PFSK-1 (cell line): ENCODE measurements around the gene RBM17.

Source experiments
- FOXP2 ChIP-seq: optimal IDR thresholded peaks from 2 replicates; pipeline ENCODE3; 2011; ENCODE audit warnings: borderline replicate concordance, control low read depth, inconsistent platforms; ENCODE audit not compliant: insufficient read depth; ENCODE audit errors: extremely low read length, extremely low read depth
- POLR2AphosphoS5 ChIP-seq: IDR thresholded peaks from 2 replicates; pipeline ENCODE4 v1.6.1; 2012; ENCODE audit warnings: low read depth, mild to moderate bottlenecking, control low read depth, low read length, moderate library complexity
- SIN3A ChIP-seq: IDR thresholded peaks from 2 replicates; pipeline ENCODE4 v1.6.1; 2012; ENCODE audit warnings: mild to moderate bottlenecking, low read length, moderate library complexity, borderline replicate concordance; ENCODE audit not compliant: insufficient read depth
- TAF1 ChIP-seq: IDR thresholded peaks from 2 replicates; pipeline ENCODE4 v1.6.1; 2012; ENCODE audit warnings: low read length, control low read depth, borderline replicate concordance; ENCODE audit not compliant: insufficient read depth
- TF ChIP-seq, protein P1 (sequence below), 2 experiments: IDR thresholded peaks; 2 replicates each; pipeline versions ENCODE4 v1.6.1 to v1.8.0; 2011 to 2012; ENCODE audit warnings: low read depth in 2 of 2, low read length in 2 of 2, control low read depth in 1 of 2, inconsistent platforms in 1 of 2, mild to moderate bottlenecking in 1 of 2, moderate library complexity in 1 of 2; ENCODE audit not compliant: insufficient read depth in 1 of 2

Gene RBM17

DNA sequence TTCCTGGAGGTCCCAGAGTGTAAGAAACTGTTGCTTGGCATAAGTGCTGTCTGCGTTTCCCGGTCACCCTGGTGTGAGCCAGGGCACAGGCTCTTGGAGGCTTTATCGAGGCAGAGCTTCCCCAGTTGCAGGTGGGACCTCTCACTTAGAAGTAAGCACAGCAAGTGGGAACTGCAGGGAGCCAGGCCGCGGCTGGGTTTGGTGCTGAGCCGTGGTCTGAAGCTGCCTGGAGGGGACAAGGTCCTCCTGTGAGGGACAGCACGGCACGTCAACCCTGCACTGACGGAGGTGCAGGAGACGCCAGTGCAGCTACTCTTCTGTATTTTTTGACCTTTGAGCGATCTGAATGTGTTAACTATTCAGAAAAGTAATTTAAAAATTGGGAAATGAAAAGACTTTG lies 58.1 kb downstream of the RBM17 start:
- TF ChIP-seq, protein P1, sequence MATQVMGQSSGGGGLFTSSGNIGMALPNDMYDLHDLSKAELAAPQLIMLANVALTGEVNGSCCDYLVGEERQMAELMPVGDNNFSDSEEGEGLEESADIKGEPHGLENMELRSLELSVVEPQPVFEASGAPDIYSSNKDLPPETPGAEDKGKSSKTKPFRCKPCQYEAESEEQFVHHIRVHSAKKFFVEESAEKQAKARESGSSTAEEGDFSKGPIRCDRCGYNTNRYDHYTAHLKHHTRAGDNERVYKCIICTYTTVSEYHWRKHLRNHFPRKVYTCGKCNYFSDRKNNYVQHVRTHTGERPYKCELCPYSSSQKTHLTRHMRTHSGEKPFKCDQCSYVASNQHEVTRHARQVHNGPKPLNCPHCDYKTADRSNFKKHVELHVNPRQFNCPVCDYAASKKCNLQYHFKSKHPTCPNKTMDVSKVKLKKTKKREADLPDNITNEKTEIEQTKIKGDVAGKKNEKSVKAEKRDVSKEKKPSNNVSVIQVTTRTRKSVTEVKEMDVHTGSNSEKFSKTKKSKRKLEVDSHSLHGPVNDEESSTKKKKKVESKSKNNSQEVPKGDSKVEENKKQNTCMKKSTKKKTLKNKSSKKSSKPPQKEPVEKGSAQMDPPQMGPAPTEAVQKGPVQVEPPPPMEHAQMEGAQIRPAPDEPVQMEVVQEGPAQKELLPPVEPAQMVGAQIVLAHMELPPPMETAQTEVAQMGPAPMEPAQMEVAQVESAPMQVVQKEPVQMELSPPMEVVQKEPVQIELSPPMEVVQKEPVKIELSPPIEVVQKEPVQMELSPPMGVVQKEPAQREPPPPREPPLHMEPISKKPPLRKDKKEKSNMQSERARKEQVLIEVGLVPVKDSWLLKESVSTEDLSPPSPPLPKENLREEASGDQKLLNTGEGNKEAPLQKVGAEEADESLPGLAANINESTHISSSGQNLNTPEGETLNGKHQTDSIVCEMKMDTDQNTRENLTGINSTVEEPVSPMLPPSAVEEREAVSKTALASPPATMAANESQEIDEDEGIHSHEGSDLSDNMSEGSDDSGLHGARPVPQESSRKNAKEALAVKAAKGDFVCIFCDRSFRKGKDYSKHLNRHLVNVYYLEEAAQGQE (IDR thresholded peaks at IDR 0.05; ENCODE audit: insufficient read depth in 1 of 2, low read depth in 2 of 2, low read length in 2 of 2), result no peak
- TF ChIP-seq POLR2AphosphoS5 (no peak), SIN3A (no peak), FOXP2 (no peak)

DNA sequence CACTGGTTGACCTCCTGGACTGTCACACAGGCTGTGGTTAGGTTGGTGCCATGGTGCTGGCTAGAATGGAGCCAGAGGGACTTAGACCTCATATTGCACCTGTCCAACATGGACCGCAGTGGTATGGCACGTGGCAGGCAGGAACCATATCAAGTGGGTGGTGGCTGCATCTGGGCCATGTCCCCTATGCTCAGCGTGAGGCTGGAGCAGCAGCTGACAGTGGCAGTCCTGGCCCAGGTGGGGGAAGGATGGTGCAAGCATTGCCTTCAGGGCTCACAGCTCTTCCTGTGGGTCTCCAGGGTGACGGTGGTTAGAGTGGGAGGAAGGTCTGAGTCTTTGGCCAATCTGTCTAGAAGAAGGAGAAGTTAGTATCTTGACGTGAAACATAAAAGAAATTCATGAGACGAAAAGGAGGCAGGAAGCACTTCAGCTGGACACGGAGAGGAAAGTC lies 59.4 kb downstream of the RBM17 start:
- TF ChIP-seq POLR2AphosphoS5 (no peak), SIN3A (no peak)

DNA sequence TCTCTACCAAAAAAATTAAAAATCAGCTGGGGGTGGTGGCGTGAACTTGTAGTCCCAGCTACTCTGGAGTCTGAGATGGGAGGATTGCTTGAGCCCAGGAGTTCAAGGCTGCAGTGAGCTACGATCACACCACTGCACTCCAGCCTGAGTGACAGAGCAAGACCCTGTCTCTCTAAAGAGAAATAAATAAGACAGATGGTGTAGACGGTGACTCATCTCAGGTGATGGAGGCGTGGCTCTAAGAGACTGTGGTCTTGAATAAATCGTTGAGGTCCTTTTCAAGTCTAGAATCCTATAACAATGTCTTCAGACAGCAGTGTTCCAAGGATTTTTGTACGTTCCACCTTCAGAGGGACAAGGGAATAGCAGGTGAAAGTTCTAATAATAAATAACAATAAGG lies 60.1 kb downstream of the RBM17 start:
- TF ChIP-seq POLR2AphosphoS5 (no peak), SIN3A (no peak), FOXP2 (no peak), TAF1 (no peak)
- TF ChIP-seq, protein P1 (IDR thresholded peaks at IDR 0.05; ENCODE audit: insufficient read depth in 1 of 2, low read depth in 2 of 2, low read length in 2 of 2), result no peak

DNA sequence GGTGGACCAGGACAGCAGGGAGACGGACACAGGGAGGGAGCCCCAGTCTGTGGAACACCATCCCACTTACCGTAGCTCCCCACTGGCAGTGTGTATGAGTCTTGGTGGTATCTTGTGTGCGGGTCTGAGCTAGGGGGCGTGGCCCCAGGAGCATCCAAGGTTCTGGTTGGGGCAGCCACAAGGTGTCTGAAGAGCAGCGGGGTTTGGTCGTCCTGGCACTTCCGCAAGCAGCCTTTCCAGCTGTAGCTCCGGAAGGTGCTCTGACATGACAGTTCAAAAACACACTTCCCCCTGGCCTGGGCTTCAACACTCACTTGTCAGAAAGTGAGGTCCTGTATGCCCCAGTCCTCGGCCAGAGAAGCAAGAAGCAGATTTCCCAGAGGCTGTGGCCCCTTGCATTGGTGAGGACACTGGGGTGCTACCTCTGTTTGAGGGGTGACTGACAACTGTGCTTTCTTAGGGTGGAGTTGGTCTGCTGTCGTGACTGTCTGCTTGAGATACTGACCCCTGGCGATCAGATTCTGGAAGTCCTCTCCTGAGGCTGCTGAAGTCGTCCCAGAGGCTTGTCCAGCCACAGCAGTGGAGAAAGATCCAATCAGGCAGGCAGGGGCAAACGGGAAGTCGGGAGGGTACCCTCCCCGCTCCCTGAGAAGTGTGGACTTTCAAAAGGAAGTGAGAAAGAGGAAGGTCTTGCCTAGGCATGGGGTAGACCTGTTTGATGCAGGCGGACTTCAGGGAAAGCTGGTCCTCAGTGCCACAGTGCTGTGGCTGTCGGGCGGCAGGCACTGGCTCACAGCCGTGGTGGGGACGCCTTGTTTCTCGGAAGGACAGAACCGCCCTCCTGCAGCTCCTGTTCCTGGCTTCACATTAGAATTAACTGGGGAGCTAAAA lies 62.5 kb downstream of the RBM17 start:
- peak; percentile 76; the same call in 1 of the 2 replicates for TF ChIP-seq SIN3A
- no peak for TF ChIP-seq FOXP2
- TF ChIP-seq POLR2AphosphoS5, result no peak
- TF ChIP-seq, protein P1 (IDR thresholded peaks at IDR 0.05; ENCODE audit: insufficient read depth in 1 of 2, low read depth in 2 of 2, low read length in 2 of 2), result no peak
- TF ChIP-seq TAF1, result no peak

DNA sequence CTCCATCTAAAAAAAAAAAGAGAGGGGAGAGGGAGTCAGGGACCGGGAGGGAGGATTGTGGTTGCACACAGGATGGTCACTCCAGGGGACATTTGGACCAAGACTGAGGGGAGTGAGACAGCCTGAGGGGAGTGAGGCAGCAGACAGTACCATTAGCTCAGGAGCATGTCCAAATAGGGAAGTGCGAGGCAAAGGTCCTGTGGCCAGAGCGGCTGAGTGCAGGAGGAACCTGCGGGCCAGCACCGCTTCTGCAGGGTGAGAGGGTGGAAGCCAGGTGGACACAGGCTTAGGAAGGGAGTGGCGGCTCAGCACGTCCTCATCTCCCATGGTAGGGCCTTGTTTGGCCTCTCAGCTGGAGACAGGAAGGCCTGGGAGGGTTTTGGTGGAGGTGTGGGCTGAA lies 65.0 kb downstream of the RBM17 start:
- TF ChIP-seq TAF1 (no peak), FOXP2 (no peak)

DNA sequence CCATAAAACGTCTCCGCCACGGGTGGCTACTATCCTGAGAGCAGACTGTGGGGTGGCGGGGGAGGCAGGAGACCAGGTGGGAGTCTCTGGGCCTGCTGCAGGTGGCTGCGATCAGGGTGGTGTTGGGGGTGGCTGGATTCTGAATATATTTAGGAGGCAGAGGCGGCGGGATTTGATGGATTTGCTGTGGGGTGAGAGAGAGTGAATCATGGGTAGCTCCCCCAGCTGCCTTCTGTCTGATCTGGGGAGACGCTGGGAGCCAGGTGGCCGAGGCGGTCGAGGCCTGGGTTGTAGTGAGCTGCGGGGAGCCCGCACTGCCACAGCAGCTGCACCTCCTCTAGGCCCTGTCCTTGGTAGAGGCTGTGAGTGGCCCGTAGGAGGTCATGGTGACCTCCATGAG lies 65.7 kb downstream of the RBM17 start:
- no peak for TF ChIP-seq POLR2AphosphoS5
